HG02884 (cell line): Measurements from ENCODE around the gene NBPF8.
"Not testable (repeated sequence)": the region's sequence is repeated elsewhere in the genome, so short reads cannot be mapped to it uniquely, and the experiment has no call there.

Experiments used
- ATAC-seq: cut with Tn5 transposase; IDR thresholded peaks from one replicate; pipeline ENCODE4 v1.9.1; 2021; ENCODE audit warnings: mild to moderate bottlenecking, moderate library complexity; ENCODE audit not compliant: unreplicated experiment

The NBPF8 gene, protein sequence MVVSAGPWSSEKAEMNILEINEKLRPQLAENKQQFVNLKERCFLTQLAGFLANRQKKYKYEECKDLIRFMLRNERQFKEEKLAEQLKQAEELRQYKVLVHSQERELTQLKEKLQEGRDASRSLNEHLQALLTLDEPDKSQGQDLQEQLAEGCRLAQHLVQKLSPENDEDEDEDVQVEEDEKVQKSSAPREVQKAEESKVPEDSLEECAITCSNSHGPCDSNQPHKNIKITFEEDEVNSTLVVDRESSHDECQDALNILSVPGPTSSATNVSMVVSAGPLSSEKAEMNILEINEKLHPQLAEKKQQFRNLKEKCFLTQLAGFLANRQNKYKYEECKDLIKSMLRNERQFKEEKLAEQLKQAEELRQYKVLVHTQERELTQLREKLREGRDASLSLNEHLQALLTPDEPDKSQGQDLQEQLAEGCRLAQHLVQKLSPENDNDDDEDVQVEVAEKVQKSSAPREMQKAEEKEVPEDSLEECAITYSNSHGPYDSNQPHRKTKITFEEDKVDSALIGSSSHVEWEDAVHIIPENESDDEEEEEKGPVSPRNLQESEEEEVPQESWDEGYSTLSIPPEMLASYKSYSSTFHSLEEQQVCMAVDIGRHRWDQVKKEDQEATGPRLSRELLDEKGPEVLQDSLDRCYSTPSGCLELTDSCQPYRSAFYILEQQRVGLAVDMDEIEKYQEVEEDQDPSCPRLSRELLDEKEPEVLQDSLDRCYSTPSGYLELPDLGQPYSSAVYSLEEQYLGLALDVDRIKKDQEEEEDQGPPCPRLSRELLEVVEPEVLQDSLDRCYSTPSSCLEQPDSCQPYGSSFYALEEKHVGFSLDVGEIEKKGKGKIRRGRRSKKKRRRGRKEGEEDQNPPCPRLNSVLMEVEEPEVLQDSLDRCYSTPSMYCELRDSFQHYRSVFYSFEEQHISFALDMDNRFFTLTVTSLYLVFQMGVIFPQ

DNA sequence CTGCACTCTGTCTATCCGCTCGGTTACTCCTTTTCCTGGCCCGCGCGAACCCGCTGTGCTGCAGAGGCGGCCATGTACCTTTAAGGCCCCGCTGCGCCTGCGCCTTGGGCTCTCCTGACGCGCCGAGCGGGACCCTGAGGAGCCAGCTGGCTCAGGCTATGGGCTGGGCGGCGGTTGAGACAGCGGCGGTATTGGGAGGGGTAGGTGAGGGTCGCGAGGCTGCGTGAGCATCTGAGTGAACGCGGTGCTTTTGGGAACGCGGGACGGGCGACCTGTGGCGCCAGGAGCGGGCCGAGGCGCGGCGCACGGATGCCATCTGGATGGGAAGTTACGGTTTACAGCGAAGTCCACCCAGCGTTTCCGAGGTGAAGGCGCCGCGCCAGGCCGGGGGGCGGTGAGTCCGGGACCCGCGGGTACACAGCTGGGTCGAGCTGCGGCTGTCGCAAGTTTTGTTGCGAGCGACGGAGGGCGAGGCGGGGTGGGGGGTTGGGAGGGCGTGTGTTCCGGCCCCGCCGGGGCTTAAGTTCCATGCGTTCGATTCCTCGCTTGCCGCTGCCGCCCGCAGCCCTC lies at the start of gene NBPF8:
Gene NBPF8, plus strand, starts transcription at position 125 of the 570 bp plus-strand sequence. CDS start 21,488 bp downstream, outside the sequence.
- ATAC-seq: peak; percentile 99

DNA sequence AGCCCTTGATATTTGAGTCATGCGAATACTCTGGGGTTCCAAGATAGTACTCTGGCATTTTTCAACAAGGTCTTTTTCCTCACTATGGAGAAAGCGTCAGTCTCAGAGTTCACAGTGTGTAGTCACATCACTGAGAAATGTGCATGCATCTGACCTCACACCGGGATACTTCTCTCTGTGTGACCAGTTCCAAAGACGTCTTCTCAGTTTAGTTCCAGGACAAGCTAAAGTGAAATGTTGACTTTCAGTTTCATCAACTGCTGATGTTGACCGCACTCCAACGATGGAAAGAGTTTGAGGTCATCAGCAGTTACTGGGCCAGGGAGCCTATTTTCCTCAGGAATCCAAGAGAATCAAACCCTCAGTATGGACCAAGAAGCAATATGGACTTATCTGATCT lies 47.1 kb upstream of the NBPF8 start:
- ATAC-seq: not testable (repeated sequence)

DNA sequence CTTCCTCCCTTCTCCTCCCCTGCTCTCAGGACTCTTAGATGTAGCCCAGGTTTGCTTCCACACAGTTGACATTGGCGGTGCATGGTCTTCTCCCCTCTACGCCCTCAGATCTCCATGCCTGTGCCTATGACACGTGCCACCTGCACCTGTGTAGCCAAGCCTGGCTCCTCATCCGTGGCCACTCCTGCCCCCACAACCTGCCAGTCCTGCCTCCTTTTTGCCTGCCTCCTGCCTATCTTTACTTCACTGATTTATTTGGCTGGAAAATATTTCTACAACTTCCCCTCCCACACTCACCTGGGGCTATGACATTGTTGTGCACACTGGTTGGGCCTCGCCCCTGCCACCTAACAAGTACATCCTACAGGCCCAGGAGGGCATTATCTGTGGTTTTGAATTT lies 28.2 kb upstream of the NBPF8 start:
- ATAC-seq: not testable (repeated sequence)

DNA sequence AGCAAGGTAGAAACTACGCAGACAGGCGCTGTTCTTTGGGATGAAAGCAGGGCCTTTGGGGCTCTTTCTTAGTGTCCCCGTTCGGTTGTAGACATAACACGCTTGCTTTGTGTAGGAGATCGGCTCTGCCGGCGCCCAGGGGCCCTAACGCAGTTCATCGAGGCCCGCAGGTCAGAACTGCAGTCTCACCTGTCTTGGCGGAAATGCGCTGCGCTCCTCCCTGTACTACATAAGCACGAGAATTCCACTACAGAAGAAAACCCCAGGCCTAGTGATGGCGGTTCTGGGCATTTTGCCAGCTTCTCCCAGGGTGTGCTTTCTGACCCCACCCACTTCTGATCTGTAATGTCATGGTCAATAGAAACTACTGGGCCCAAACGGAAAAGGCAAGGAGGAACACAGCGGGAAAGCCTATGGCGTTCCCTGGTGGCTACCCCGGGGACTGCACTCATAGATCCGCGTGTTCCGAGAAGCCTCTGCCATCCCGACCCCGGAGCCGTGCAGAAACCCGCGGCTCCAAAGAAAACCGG lies 26.2 kb upstream of the NBPF8 start:
- not testable (repeated sequence) for ATAC-seq

DNA sequence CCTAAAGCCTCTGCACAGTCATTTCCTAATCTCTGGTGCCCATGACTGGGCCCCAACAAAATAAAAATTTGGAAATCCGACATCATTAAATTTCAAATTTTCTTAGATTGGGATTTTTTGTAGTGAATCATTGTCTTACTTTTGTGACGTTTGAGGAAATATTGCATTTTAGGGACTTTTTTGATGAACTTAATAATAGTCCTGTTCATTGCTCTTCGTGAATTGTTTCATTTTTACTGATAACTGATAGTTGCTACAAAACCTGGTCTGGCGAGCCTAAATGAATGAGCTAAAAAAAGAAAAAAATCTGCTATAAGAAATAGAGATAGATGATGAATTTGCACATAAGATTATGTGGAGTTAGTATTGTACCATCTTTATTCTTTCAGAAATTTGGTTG lies 23.5 kb upstream of the NBPF8 start:
- not testable (repeated sequence) for ATAC-seq

DNA sequence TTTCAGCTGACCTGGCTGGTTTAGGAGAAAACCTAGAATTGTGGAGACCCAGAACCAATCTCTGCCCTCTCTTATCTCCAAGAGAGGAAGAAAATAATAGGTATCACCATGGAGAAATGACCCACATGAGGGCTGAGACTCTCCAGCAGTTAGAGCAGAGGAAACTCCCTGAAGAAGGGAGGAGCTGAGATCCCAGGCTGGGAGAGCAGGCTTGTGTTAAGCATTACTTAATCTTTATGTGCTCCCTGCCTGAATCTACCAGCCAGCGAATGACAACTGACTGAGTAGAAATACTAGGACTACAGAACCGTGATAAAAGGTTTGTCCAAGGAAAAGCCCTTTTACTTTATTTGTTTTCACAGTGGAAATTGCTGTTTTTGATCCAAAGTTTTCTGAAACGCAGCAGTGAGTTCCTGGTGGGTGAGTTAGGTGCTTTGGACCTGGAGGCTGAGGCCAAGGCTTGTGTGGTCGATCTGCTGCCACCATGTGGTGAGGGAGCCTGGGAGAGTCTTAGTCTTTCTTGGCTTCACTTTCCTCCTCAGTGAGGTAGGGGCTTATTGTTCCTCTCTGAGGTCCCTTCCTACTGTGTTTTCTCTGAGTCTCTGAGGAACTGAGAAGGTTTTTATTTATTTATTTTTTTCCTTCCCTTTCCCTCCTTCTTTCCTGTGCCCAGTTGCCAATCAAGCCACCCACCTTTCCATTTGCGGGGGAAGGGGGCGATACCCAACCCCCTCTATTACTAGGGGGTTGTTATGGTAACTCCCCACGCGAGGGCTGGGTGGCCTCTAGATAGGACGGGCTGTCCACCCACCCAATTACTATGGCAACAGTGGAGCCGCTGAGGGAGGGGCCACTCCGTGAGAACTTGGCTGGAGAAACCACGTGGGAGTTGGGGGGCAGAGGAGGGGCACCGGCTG lies 21.3 kb upstream of the NBPF8 start:
- not testable (repeated sequence) for ATAC-seq

DNA sequence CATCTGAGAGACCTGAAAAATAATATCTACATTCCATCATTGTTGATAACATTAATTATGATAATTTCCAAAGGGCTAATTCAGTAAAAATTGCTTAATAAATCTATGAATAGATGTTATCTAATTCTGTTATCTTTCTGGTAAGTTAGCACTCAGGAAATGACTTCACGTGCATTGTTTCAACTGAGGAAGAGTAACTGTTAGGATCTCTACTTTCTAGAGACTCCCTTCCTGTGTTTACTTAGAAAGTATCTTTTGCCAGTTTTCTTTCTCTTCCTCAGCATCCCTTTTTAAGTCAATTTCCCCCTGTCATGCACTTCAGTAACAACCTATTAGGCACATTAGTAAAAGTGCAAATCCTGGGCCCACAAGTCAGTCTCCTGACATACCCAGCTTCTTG lies 9.5 kb upstream of the NBPF8 start:
- not testable (repeated sequence) for ATAC-seq

DNA sequence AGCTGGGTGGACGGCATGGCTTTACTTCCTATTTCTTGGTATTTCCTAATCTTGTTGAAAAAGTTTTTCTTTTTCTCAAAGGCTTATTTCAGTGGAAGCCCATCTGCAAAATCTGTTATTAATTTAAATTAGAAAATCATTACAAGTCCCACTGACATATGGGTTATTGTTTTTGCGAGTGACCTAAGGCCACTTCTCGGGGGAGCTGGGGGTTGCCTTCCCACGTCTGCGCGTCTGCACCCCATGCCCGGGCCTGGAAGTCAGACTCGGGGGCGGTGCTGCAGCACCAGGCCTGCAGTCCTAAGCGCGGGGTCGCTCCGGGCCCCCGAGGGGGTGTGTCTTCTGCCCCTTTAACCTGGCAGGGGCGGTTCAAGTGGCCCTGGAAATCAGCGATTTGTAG lies 384 bp upstream of the NBPF8 start:
- peak; percentile 5 for ATAC-seq

DNA sequence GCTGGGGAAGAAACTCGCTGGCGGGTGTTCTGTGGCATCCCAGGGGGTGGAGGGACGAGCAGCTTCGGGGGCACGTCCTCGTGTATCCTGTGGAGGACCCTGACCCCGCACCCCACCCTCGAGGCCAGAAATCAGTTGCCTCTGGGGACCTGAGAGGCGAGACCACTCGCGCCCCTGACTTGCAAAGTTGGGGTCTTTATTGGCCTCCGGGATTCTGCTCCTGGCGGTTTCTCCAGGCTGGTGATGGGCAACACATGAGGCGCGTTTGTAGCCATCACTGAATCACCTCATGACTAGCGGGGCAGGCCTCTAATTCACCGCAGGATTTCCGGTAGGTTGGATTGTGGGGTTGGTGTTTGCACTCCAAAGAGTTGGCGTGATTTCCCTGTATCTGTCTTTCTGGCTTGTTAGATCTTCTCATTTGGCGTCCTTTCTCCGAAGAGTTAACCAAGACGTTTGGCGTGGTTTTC lies 692 bp downstream of the NBPF8 start:
- not testable (repeated sequence) for ATAC-seq

DNA sequence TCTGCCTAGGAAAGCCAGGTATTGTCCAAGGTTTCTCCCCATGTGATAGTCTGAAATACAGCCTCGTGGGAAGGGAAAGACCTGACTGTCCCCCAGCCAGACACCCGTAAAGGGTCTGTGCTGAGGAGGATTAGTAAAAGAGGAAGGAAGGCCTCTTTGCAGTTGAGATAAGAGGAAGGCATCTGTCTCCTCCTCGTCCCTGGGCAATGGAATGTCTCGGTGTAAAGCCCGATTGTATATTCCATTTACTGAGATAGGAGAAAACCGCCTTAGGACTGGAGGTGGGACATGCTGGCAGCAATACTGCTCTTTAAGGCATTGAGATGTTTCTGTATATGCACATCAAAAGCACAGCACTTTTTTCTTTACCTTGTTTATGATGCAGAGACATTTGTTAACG lies 10.2 kb downstream of the NBPF8 start:
- not testable (repeated sequence) for ATAC-seq

DNA sequence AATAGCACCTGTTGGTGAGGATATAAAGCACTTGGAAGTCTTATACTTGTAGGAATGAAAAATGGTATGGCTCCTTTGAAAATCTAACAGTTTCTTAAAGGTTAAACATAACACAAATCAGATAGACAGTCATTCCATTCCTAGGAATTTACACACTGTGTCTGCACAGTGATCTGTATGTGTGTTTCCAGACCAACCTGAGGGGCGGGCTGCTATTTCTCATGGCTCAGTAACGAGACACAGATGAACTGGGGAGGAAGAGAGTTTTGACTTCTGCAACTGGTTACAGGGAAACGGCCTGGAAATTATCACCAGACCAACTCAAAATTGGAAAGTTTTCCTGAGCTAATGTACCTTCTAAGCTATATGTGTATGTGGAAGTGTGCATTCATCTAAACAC lies 16.8 kb downstream of the NBPF8 start:
- not testable (repeated sequence) for ATAC-seq

DNA sequence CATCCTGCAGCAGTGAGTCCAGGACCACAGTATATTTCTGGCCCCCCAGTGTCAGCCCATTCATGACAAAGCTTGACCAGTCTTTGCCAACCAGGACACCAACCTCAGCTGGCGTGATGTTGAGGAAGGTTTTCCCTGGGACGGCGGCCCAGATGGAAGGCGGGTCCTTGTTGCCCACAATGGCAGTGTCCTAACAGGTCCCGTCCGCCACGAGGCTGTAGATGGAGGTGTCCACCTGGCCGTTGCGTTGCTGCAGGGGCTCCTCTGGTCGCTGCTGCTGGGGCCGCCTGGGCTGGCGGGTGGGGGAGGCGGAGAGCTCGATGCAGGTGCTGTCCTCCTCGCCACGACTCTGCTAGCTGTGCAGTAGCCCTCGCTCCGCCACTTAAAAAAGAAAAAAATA lies 19.0 kb downstream of the NBPF8 start:
- not testable (repeated sequence) for ATAC-seq

DNA sequence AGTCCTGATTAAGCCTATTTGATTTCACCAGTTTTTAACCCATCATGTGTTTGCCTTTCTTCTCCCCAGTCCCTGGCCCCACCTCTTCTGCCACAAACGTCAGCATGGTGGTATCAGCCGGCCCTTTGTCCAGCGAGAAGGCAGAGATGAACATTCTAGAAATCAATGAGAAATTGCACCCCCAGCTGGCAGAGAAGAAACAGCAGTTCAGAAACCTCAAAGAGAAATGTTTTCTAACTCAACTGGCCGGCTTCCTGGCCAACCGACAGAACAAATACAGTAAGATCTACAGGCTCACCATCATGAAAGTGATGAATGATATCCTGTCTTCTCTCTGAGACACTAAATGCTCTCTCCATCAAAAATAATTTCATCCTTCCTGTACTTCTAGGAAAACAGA lies 34.3 kb downstream of the NBPF8 start:
- not testable (repeated sequence) for ATAC-seq
